ENCODE data around the gene CIT. TPM values are rescaled to one million over a fixed set of nuclear protein-coding genes. Genes with fewer than 3 reads are reported as not detected.
"Not testable (repeated sequence)": the region's sequence is repeated elsewhere in the genome, so short reads cannot be mapped to it uniquely, and the experiment has no call there.

Gene CIT
- polyA plus RNA-seq, 1 experiment, result 14.5 TPM

- Histone ChIP-seq H3K36me3 (ENCODE audit: control insufficient read depth, insufficient read depth, low read length) (no peaks in the 10 kb centered on the region), H3K27me3 (ENCODE audit: control insufficient read depth, insufficient read depth, low read length) (no peaks in the 10 kb centered on the region), H3K4me3 (ENCODE audit: low read depth, low read length) (no peak overlapping the region)
- DNase-seq (ENCODE audit: low read depth), result no peak
- POLR2A ChIA-PET, result no interaction called here
- CTCF ChIA-PET, result interaction anchor here (1.2 kb wide), 1 partner anchor 13 kb away, joined by 4 read pairs; no protein-coding TSS in a partner anchor
- no peak for TF ChIP-seq CTCF (IDR thresholded peaks at IDR 0.05; ENCODE audit: insufficient read depth, low read depth, low read length)
These were observed 17.8 kb upstream of the CIT start for GRCh38 chr12:119894916-119895315.

- H3K27me3 ChIP-seq (ENCODE audit: control insufficient read depth, insufficient read depth, low read length); H3K4me3 ChIP-seq (ENCODE audit: low read depth, low read length); POLR2A ChIA-PET; H3K36me3 ChIP-seq (ENCODE audit: control insufficient read depth, insufficient read depth, low read length); DNase-seq (ENCODE audit: low read depth): not testable (repeated sequence)
- CTCF ChIA-PET, result interaction anchor here (1.4 to 2.1 kb wide), 2 partner anchors 11 to 23 kb away, joined by 3 to 7 read pairs; no protein-coding TSS in a partner anchor
These were observed 15.5 kb upstream of the CIT start for GRCh38 chr12:119892611-119893010.

GRCh38 chr12:119885549-119885948, 8.4 kb upstream of the CIT start:
- Histone ChIP-seq H3K4me3 (ENCODE audit: low read depth, low read length) (no peak overlapping the region), H3K27me3 (ENCODE audit: control insufficient read depth, insufficient read depth, low read length) (no peaks in the 10 kb centered on the region; the same call in 1 of the 2 replicates), H3K36me3 (ENCODE audit: control insufficient read depth, insufficient read depth, low read length) (no peaks in the 10 kb centered on the region)
- ChIA-PET POLR2A (no interaction called here), CTCF (no interaction called here)
- no peak for DNase-seq (ENCODE audit: low read depth)
- no peak for TF ChIP-seq CTCF (IDR thresholded peaks at IDR 0.05; ENCODE audit: insufficient read depth, low read depth, low read length)

GRCh38 chr12:119883791-119884190, 6.7 kb upstream of the CIT start:
- CTCF ChIA-PET; POLR2A ChIA-PET; H3K4me3 ChIP-seq (ENCODE audit: low read depth, low read length); DNase-seq (ENCODE audit: low read depth); H3K36me3 ChIP-seq (ENCODE audit: control insufficient read depth, insufficient read depth, low read length); H3K27me3 ChIP-seq (ENCODE audit: control insufficient read depth, insufficient read depth, low read length): not testable (repeated sequence)

- Histone ChIP-seq H3K27me3 (ENCODE audit: control insufficient read depth, insufficient read depth, low read length) (no peaks in the 10 kb centered on the region; the same call in 1 of the 2 replicates), H3K4me3 (ENCODE audit: low read depth, low read length) (no peak overlapping the region), H3K36me3 (ENCODE audit: control insufficient read depth, insufficient read depth, low read length) (no peaks in the 10 kb centered on the region)
- POLR2A ChIA-PET, result no interaction called here
- TF ChIP-seq CTCF (IDR thresholded peaks at IDR 0.05; ENCODE audit: insufficient read depth, low read depth, low read length), result no peak
- DNase-seq (ENCODE audit: low read depth), result no peak
- CTCF ChIA-PET, result no interaction called here
These were observed 6.1 kb upstream of the CIT start for GRCh38 chr12:119883237-119883636.

- Histone ChIP-seq H3K36me3 (ENCODE audit: control insufficient read depth, insufficient read depth, low read length) (no peaks in the 10 kb centered on the region), H3K27me3 (ENCODE audit: control insufficient read depth, insufficient read depth, low read length) (no peaks in the 10 kb centered on the region), H3K4me3 (ENCODE audit: low read depth, low read length) (peak overlapping the region; percentile 81)
- TF ChIP-seq CTCF (IDR thresholded peaks at IDR 0.05; ENCODE audit: insufficient read depth, low read depth, low read length), result no peak
- ChIA-PET POLR2A (no interaction called here), CTCF (no interaction called here)
- no peak for DNase-seq (ENCODE audit: low read depth)
These were observed 474 bp upstream of the CIT start for GRCh38 chr12:119877639-119877948.

All from BJ (cell line).